ENCODE data around the gene NOTUM. TPM values are rescaled to one million over a fixed set of nuclear protein-coding genes. Genes with fewer than 3 reads are reported as not detected.

NOTUM gene
- total RNA-seq, 4 donors from 2014 or later: 0.89 to 3.5 (median 2.1) TPM

DNA sequence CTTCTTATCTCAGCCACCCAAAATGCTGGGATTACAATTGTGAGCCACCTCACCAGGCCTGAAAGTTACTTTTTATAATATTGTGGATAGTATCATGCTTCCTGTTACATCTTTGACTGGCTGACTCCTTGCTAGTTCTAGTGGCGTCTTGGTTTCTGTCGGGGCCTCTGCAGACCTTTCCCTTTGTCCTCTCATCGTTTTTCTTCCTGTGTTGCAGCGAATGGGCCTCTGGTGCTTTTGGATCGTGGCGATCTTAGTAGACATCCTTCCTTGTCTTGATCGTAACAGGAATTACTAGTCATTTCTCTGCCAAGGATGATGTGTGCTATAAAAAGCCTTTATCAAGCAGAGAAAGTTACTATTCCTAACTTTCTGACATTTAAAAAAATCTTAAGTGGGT lies 37.2 kb upstream of the NOTUM start:
- H3K4me3 ChIP-seq (ENCODE audit: low read depth, poor library complexity, severe bottlenecking): no peak overlapping the region
- no peak for DNase-seq (ENCODE audit: low spot score in 2 of 2)
- TF ChIP-seq, protein P1, sequence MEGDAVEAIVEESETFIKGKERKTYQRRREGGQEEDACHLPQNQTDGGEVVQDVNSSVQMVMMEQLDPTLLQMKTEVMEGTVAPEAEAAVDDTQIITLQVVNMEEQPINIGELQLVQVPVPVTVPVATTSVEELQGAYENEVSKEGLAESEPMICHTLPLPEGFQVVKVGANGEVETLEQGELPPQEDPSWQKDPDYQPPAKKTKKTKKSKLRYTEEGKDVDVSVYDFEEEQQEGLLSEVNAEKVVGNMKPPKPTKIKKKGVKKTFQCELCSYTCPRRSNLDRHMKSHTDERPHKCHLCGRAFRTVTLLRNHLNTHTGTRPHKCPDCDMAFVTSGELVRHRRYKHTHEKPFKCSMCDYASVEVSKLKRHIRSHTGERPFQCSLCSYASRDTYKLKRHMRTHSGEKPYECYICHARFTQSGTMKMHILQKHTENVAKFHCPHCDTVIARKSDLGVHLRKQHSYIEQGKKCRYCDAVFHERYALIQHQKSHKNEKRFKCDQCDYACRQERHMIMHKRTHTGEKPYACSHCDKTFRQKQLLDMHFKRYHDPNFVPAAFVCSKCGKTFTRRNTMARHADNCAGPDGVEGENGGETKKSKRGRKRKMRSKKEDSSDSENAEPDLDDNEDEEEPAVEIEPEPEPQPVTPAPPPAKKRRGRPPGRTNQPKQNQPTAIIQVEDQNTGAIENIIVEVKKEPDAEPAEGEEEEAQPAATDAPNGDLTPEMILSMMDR (IDR thresholded peaks at IDR 0.05): no peak
- TF ChIP-seq POLR2A (IDR thresholded peaks at IDR 0.05): no peak
- 91% methylated on average over 7 of the region's 7 CpGs for WGBS, 2 donors
- intact Hi-C loops (cut with DNase I; ENCODE audit: low total_unique reads): no loop called here

DNA sequence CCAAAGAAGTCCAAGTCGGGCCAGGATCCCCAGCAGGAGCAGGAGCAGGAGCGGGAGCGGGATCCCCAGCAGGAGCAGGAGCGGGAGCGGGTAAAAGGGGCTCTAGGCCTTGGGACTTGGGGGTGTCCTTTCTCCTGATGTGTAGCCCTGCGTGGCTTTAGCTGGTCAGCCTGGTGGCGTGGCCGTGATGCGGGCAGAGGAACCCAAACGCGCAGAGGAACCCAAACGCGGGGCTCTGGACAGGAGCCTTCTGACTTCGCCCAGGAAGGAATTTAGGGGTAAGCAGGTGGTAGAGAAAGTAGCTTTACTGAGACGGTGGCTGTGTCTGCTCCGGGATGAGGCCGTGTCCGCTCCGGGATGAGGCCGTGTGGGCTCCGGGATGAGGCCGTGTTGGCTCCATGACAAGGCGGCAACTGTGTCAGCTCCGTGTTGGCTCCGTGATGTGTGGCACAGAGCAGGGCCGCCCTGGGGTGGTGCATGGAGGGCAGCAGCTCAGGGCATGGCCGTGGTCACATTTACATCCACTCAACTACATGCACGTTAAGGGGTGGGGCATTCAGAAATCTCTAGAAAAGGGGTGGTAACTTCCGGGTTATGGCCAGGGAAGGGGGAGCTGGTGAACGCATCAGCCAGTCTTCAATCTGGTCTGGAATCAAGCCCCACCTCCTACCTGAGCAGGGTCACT lies 35.9 kb upstream of the NOTUM start:
- H3K4me3 ChIP-seq (ENCODE audit: low read depth, poor library complexity, severe bottlenecking): no peak overlapping the region
- no peak for DNase-seq (ENCODE audit: low spot score in 2 of 2)
- intact Hi-C loops (cut with DNase I; ENCODE audit: low total_unique reads): no loop called here
- 88 to 92% methylated on average over 30 of the region's 30 CpGs for WGBS, 2 donors
- TF ChIP-seq, protein P1 (IDR thresholded peaks at IDR 0.05): no peak
- no peak for TF ChIP-seq POLR2A (IDR thresholded peaks at IDR 0.05)

DNA sequence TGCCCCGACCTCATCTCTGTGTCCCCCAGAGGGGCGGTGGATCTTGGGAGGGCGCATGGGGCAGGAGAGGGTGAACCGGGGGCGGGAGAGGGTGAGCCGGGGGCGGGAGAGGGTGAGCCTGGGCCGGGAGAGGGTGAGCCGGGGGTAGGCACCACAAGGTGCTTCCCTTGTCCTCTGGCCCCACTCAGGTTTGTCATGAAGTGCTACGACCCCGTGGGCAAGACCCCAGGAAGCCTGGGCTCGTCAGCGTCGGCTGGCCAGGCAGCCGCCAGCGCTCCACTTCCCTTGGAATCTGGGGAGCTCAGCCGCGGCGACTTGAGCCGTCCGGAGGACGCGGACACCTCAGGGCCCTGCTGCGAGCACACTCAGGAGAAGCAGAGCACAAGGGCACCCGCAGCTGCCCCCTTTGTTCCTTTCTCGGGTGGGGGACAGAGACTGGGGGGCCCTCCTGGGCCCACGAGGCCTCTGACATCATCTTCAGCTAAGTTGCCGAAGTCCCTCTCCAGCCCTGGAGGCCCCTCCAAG lies 35.3 kb upstream of the NOTUM start:
- no peak overlapping the region for H3K4me3 ChIP-seq (ENCODE audit: low read depth, poor library complexity, severe bottlenecking)
- 91 to 94% methylated on average over 21 to 25 of the region's 28 CpGs for WGBS, 2 donors
- intact Hi-C loops (cut with DNase I; ENCODE audit: low total_unique reads): no loop called here
- DNase-seq (ENCODE audit: low spot score in 2 of 2): no peak
- no peak for TF ChIP-seq POLR2A (IDR thresholded peaks at IDR 0.05)
- TF ChIP-seq, protein P1 (IDR thresholded peaks at IDR 0.05): no peak

DNA sequence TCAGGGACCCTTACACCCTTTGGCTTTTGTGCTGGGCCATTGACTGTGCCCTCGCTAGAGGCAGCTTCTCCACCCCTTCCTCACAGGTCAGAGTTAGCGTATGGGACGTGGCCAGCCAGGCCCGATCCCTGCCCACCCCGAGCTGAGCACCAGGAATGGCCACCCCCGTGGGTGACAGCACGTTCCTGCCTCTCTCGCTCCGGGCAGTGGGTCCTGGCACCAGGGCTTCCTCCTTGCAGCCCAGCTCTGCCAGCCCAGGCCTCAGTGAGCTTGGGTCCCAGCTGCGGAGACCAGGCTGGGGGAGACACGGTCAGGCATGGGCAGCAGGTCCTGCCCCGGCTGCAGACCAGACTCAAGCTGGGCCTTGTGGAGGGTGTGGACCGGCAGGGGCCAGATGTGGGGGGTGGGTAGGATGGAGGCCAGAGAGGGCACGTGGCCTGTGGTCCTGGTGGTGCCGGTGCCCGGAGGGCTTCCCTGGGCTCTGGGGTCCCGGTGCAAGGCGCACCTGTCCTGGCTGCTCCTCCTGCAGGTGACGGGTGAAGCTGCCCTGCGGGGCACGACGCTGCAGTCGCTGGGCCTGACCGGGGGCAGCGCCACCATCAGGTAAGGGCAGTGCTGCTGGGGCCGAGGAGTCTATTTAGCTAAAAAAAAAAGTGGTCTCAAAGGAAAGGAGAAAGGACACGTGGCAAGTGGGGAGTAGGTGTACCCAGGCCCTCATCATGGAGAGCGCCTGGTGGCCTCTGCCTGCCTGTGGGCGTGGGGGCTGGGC lies 34.7 kb upstream of the NOTUM start:
- no peak overlapping the region for H3K4me3 ChIP-seq (ENCODE audit: low read depth, poor library complexity, severe bottlenecking)
- WGBS, 2 donors: 93 to 96% methylated on average over 28 to 29 of the region's 29 CpGs
- intact Hi-C loops (cut with DNase I; ENCODE audit: low total_unique reads): no loop called here
- no peak for DNase-seq (ENCODE audit: low spot score in 2 of 2)
- TF ChIP-seq, protein P1 (IDR thresholded peaks at IDR 0.05): no peak
- TF ChIP-seq POLR2A (IDR thresholded peaks at IDR 0.05): no peak

DNA sequence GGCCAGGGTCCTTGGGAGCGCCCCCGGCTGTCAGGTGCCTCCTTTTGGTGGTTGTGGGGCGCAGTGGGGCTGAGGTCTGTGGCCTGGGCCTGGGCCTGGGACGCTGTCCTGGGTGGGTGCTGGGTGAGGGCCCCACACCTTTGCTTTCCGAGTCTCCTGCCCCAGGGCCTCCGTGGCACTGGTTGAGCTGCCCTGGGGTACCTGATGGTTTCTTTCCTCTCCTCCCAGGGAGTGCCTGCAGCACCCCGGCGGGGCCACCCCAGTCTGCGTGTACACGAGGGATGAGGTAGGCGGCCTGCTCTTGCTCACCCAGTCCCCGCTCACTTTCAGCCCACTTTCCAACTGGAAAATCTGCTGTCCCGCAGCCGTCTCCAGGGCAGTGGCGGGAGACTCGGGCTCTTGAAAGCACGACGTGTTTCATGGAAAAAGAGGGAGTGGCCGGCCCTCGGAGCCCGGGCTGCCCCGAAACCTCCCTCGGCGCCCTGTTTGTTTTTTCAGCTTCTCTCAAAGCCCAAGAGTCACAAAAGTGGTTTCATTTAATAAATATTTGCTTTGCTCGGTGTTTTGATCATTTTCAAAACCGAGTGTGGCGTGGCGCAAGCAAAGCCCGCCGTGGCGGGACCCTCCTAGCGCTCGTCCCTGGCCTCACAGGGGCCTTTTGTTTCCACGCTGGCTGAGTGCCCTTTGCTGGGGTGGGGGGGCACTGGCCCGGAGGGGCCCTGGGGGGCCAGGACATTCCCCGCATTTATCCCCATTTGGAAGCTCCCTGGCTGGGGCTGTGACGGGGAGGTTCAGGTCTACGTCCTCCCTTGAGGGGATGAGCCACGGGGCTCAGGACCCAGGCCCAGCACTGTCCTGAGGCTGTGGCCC lies 33.8 kb upstream of the NOTUM start:
- 82 to 85% methylated on average over 34 to 36 of the region's 39 CpGs for WGBS, 2 donors
- DNase-seq (ENCODE audit: low spot score in 2 of 2): no peak
- TF ChIP-seq POLR2A (IDR thresholded peaks at IDR 0.05): no peak
- TF ChIP-seq, protein P1 (IDR thresholded peaks at IDR 0.05): no peak
- no peak overlapping the region for H3K4me3 ChIP-seq (ENCODE audit: low read depth, poor library complexity, severe bottlenecking)
- intact Hi-C loops (cut with DNase I; ENCODE audit: low total_unique reads): no loop called here
